ENCODE results near the gene ITIH4. TPM values are rescaled to one million over a fixed set of nuclear protein-coding genes. Genes with fewer than 3 reads are reported as not detected.

Gene ITIH4
- total RNA-seq, 1 donor from 2014 or later: 2.8 TPM

DNA sequence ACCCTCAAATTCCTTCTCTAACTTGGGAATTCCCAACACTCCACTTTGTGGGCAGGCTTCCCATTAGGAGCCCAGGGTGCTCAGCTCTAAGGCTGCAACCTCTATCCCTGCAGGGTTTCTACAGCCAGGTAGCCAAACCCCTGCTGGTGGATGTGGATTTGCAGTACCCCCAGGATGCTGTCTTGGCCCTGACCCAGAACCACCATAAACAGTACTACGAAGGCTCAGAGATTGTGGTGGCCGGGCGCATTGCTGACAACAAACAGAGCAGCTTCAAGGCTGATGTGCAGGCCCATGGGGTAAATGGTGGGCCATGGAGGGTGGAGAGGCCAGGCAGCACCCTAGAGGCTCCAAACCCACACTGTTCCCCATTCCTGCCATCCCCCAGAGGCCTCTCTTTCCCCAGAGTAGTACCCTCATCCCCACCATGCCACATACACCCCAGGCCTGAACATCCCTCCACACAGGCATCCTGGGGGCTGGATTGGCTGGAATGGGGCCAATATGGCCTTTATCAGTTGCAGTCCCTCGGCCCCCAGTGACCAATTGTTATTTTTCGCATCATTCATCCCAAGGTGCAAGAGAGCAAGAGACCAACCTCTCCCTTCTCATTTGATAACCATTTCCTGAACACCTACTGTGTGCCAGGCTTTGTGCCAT lies 45.4 kb downstream of the ITIH4 start:
- H3K27ac Mint-ChIP-seq (ENCODE audit: unreplicated experiment): no peak overlapping the region
- no peak for FAIRE-seq
- peaks cover 5% of the 10 kb centered on the region for H3K9me3 Mint-ChIP-seq (ENCODE audit: unreplicated experiment)
- H3K27me3 Mint-ChIP-seq (ENCODE audit: low read depth, unreplicated experiment): peaks cover 56% of the 10 kb centered on the region
- Histone ChIP-seq H4K20me1 (ENCODE audit: insufficient read depth, low read length) (no peaks in the 10 kb centered on the region), H3K9me3 (ENCODE audit: insufficient read depth, low read depth, low read length) (no peaks in the 10 kb centered on the region), H3K4me3 (ENCODE audit: insufficient read depth, low read depth, low read length) (no peak overlapping the region), H3K27me3 (ENCODE audit: insufficient read depth, low read length) (peaks cover 15% of the 10 kb centered on the region), H3K4me1 (ENCODE audit: insufficient read depth, low read length) (no peaks in the 10 kb centered on the region), H3K9ac (ENCODE audit: low read length) (no peak overlapping the region), H3K27ac (ENCODE audit: low read depth, low read length) (no peak overlapping the region), H3K79me2 (ENCODE audit: insufficient read depth, low read length) (no peaks in the 10 kb centered on the region), H3K36me3 (ENCODE audit: insufficient read depth, low read length) (no peaks in the 10 kb centered on the region), H2AFZ (ENCODE audit: low read depth, low read length) (no peak overlapping the region), H3K4me2 (ENCODE audit: low read length) (no peak overlapping the region)
- no peak overlapping the region for H3K4me3 Mint-ChIP-seq (ENCODE audit: unreplicated experiment)
- no peaks in the 10 kb centered on the region for H3K36me3 Mint-ChIP-seq (ENCODE audit: low read depth, unreplicated experiment)
- TF ChIP-seq, protein P1, sequence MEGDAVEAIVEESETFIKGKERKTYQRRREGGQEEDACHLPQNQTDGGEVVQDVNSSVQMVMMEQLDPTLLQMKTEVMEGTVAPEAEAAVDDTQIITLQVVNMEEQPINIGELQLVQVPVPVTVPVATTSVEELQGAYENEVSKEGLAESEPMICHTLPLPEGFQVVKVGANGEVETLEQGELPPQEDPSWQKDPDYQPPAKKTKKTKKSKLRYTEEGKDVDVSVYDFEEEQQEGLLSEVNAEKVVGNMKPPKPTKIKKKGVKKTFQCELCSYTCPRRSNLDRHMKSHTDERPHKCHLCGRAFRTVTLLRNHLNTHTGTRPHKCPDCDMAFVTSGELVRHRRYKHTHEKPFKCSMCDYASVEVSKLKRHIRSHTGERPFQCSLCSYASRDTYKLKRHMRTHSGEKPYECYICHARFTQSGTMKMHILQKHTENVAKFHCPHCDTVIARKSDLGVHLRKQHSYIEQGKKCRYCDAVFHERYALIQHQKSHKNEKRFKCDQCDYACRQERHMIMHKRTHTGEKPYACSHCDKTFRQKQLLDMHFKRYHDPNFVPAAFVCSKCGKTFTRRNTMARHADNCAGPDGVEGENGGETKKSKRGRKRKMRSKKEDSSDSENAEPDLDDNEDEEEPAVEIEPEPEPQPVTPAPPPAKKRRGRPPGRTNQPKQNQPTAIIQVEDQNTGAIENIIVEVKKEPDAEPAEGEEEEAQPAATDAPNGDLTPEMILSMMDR (IDR thresholded peaks at IDR 0.05; ENCODE audit: insufficient read depth, low read depth, low read length): no peak
- TF ChIP-seq EZH2 (IDR thresholded peaks at IDR 0.05; ENCODE audit: insufficient read depth, low read length): no peak
- H3K4me1 Mint-ChIP-seq (ENCODE audit: low read depth, unreplicated experiment): no peaks in the 10 kb centered on the region
- no peak for DNase-seq (ENCODE audit: low read depth)

DNA sequence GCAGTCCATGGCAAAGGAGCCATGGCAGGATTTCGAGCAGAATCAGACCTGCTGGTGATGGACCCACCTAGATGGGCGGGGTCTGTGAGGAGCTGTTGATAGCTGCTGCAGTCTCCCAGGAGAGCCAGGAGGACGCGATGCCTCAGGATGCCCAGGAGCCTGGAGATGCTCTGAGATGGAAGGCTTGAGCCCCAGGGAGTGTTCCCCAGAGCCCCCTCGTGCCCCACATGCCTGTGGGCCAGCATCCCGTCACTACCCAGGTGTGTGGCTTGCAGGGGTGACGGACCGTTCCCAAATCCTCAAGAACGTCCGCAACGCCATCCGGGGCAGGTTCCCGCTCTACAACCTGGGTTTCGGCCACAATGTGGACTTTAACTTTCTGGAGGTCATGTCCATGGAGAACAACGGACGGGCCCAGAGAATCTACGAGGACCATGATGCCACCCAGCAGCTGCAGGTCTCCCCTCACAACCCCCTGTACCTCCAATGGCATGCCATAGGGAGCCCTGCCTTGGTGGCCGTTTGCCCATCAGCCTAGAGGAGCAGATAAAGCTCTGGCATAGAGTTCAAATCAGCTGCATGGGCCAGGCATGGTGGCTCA lies 46.4 kb downstream of the ITIH4 start:
- Histone ChIP-seq H3K27me3 (ENCODE audit: insufficient read depth, low read length) (peaks cover 15% of the 10 kb centered on the region), H4K20me1 (ENCODE audit: insufficient read depth, low read length) (no peaks in the 10 kb centered on the region), H3K79me2 (ENCODE audit: insufficient read depth, low read length) (no peaks in the 10 kb centered on the region), H3K27ac (ENCODE audit: low read depth, low read length) (no peak overlapping the region), H3K4me2 (ENCODE audit: low read length) (no peak overlapping the region), H3K9ac (ENCODE audit: low read length) (no peak overlapping the region), H3K4me3 (ENCODE audit: insufficient read depth, low read depth, low read length) (no peak overlapping the region), H2AFZ (ENCODE audit: low read depth, low read length) (no peak overlapping the region), H3K36me3 (ENCODE audit: insufficient read depth, low read length) (no peaks in the 10 kb centered on the region), H3K4me1 (ENCODE audit: insufficient read depth, low read length) (no peaks in the 10 kb centered on the region), H3K9me3 (ENCODE audit: insufficient read depth, low read depth, low read length) (no peaks in the 10 kb centered on the region)
- H3K27me3 Mint-ChIP-seq (ENCODE audit: low read depth, unreplicated experiment): peaks cover 63% of the 10 kb centered on the region
- DNase-seq (ENCODE audit: low read depth) (no peak), FAIRE-seq (no peak)
- H3K4me3 Mint-ChIP-seq (ENCODE audit: unreplicated experiment): no peak overlapping the region
- no peaks in the 10 kb centered on the region for H3K36me3 Mint-ChIP-seq (ENCODE audit: low read depth, unreplicated experiment)
- H3K4me1 Mint-ChIP-seq (ENCODE audit: low read depth, unreplicated experiment): no peaks in the 10 kb centered on the region
- H3K9me3 Mint-ChIP-seq (ENCODE audit: unreplicated experiment): peaks cover 5% of the 10 kb centered on the region
- no peak overlapping the region for H3K27ac Mint-ChIP-seq (ENCODE audit: unreplicated experiment)
- TF ChIP-seq, protein P1 (IDR thresholded peaks at IDR 0.05; ENCODE audit: insufficient read depth, low read depth, low read length): no peak
- TF ChIP-seq EZH2 (IDR thresholded peaks at IDR 0.05; ENCODE audit: insufficient read depth, low read length): no peak

DNA sequence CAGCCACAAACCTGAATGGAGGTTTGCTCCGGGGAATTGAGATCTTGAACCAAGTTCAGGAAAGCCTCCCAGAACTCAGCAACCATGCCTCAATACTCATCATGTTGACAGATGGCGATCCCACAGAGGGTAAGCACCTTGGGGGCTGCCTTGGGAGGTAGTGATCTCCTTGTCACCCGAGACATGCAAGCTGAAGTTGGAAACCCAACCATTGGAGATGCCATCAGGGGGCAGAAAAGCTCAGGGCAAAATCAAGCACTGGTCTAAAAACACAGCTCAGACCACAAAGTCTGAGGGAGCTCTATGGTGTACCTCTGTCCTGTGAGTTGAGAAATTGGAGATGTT lies 47.3 kb downstream of the ITIH4 start:
- Histone ChIP-seq H3K4me2 (ENCODE audit: low read length) (no peak overlapping the region), H3K9ac (ENCODE audit: low read length) (no peak overlapping the region), H3K9me3 (ENCODE audit: insufficient read depth, low read depth, low read length) (no peaks in the 10 kb centered on the region), H3K36me3 (ENCODE audit: insufficient read depth, low read length) (no peaks in the 10 kb centered on the region), H3K27ac (ENCODE audit: low read depth, low read length) (no peak overlapping the region), H3K4me3 (ENCODE audit: insufficient read depth, low read depth, low read length) (no peak overlapping the region), H3K79me2 (ENCODE audit: insufficient read depth, low read length) (no peaks in the 10 kb centered on the region), H4K20me1 (ENCODE audit: insufficient read depth, low read length) (no peaks in the 10 kb centered on the region), H3K4me1 (ENCODE audit: insufficient read depth, low read length) (no peaks in the 10 kb centered on the region), H2AFZ (ENCODE audit: low read depth, low read length) (no peak overlapping the region), H3K27me3 (ENCODE audit: insufficient read depth, low read length) (peaks cover 15% of the 10 kb centered on the region)
- H3K9me3 Mint-ChIP-seq (ENCODE audit: unreplicated experiment): peaks cover 5% of the 10 kb centered on the region
- H3K36me3 Mint-ChIP-seq (ENCODE audit: low read depth, unreplicated experiment): no peaks in the 10 kb centered on the region
- FAIRE-seq (no peak), DNase-seq (ENCODE audit: low read depth) (no peak)
- no peak overlapping the region for H3K4me3 Mint-ChIP-seq (ENCODE audit: unreplicated experiment)
- H3K4me1 Mint-ChIP-seq (ENCODE audit: low read depth, unreplicated experiment): no peaks in the 10 kb centered on the region
- peaks cover 60% of the 10 kb centered on the region for H3K27me3 Mint-ChIP-seq (ENCODE audit: low read depth, unreplicated experiment)
- H3K27ac Mint-ChIP-seq (ENCODE audit: unreplicated experiment): no peak overlapping the region
- no peak for TF ChIP-seq EZH2 (IDR thresholded peaks at IDR 0.05; ENCODE audit: insufficient read depth, low read length)
- TF ChIP-seq, protein P1 (IDR thresholded peaks at IDR 0.05; ENCODE audit: insufficient read depth, low read depth, low read length): no peak

Data from astrocyte (in vitro differentiated cells and primary cell).